NCI-H345 treated with DMSO at 0.1 percent for 48 hours (cell line): ENCODE measurements around the gene ABTB1.

Experiments
- DNase-seq: peaks from one replicate; lab custom pipeline; 2025; ENCODE audit not compliant: unreplicated experiment; lab: John Stamatoyannopoulos, UW

Gene ABTB1

DNA sequence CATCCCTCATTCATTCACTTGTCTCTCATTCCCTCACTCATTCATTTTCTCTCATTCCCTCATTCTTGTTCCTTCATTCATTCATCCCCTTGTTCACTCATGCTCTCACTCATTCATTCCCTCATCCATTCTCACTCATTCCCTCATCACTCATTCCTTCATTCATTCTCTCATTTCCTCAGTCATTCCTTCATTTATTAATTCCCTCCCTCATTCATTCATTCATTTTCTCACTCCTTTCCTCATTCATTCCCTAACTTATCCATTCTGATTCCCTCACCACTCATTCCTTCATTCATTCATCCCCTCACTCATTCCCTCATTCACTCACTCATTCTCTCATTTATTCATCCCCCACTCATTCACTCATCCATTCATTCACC, 13.8 kb downstream of the ABTB1 start:
- no peak for DNase-seq

DNA sequence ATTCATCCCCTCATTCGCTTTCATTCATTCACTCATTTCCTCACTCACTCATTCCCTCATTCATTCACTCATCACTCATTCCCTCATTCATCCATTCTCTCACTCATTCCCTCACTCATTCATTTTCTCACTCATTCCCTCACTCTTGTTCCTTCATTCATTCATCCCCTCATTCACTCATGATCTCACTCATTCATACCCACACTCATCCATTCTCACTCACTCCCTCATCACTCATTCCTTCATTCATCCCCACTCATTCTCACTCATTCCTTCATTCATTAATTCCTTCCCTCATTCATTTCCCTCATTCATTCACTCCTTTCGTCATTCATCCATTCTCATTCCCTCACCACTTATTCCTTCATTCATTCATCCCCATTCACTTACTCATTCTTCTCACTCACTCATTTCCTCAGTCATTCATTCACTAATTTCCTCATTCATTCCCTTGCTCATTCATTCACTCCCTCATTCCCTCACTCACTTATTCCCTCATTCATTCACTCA, 14.5 kb downstream of the ABTB1 start:
- DNase-seq: no peak

DNA sequence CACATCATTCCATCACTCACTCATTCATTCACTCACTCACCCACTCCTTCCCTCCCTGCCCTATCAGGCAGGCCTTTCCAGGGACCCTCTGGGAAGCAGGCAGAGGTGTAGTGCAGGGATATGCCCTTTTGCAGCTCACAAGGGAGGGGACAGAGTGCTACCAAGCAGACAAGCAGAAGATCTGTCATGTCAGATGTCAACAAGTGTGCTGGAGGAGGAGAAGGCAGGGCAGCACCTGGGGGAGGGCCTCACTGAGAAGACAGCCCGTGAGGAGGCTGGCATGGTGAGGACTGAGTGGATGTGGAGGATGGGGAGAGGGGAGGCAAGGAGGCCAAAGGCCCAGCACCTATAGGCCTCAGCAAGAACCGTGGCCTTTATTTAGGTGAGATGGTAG, 15.3 kb downstream of the ABTB1 start:
- no peak for DNase-seq

DNA sequence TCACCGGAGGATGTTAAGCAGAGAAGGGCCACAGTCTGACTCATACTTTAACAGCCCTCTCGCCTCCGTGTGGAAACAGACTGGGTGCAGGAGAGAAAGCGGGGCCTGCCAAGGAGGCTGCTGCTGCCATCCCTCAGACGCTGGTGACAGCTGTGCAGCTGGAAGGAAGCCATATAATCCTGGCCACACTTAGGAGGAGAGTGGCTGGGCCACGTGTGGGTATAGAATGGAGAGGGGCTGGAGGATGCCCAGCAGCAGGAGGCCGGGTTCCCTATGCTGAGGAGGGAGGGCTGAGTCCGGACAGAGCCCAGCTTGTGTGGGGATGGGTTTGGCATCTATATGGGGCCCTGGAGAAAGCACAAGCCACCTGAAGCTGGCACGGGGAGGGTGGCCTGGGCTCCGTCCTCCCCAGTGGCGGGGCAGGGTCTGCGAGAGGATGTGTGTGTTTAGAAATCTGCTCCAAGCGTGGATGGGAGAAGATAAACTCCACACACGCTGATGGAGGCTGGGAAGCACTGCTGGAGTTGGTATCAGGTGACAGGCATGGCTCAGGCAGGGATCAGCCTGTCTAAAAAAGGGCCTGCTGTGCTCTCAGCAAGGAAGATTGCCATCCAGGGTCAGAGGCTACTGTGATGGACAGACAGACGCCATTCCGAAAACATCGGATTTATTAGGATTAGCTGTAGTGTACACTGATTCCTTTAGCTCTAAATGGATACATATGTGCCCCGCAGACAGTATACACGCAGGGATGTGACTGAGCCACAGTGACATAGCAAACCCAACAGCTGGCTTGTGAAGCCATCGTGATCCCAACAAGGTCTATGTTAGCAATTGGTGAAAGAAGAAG, 15.9 kb downstream of the ABTB1 start:
- DNase-seq: no peak

DNA sequence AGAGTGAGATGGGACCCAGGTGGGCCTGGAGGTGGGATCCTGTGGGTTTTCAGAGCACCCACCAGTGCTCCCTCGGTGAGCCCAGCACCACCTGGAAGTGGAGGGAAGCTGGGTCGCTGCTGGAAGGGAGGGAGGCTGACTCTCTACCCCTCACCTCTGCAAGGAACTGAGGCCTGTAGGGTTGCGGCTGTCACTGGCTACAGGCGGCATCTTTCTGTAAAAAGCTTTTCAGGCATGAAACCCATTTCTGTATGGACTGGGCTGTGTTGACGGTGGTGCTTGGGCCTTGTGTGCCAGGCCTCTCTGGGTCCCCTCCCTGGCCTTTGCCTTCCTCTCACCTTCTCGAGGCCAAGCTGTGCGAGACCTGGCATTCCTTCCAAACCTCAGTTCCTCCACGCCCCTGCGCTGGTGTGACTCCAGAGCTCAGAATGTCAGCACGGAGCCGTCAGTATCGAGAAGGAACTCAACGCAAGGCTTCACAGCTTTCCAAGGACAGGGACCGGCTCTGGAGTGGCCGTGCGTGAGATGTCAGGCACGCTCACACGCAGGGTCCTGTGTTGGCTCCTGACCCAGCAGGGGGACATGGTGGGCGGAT, 16.6 kb downstream of the ABTB1 start:
- no peak for DNase-seq

DNA sequence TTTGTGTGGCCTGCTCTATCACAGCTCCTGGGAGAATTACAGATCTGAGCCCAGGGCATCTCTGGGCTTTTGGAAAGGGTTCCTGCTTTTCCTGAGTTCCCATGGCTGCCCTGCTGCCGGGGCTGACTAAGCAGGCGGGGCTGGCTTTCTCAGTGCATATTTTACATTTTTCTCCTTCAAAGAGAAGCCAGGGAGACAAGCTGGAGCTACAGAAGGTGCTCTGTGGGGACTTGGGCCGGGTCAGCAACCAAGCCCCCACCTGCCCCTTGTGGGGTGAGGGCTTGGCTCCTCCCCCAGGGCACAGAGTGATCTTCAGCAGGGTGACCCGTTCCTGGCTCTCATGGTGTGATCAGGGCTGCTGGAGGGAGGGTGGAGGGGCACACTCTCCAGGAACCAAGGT, 17.4 kb downstream of the ABTB1 start:
- no peak for DNase-seq

DNA sequence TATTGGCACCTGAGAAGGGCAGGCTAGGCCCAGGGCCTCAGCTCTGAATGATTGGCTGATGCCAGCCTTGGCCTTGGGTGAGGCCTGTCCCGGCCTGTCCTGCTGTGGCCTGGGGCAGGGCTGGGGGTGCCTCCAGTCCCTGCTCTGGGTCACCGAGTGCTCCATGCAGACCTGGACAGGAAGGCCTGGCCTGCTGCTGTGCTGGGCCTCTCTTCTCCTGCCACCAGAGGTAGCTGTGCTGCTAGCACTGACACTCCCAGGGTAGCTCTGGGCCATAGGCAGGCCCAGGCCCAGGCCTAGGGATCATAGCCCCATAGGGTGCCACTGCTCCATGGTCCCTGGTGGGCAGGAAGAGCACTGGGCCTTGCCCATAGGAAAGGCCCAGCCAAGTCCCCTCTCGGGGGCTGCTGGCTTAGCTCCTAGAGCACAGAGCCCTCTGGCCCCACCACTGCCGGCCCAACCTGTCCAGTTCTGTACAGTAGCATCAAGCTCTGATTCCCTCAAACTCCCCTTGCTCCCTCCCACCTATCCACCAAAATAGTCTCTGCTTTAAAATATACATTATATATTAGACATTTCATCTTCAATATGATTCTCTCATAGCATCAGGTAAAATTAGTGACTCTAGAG, 18.2 kb downstream of the ABTB1 start:
- no peak for DNase-seq

DNA sequence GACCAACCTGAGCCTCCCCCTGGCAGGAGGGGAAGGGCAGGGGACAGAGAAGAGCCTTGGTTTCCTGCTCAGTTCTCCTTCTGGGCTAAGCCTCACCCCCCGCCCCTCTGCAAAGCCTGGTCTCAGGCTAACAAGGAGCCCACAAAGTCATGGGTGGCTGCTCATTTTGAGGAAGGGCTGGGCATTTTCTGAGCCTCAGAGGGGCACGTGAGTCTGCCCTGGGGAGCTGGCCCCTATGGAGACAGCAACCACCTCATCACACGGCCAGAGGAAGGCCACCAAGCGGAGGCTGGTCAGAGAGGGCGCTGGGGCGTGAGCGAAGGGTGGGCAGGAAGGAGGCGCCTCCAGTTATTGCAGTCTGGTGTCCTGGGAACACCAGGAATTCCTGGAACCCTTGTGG, 18.7 kb downstream of the ABTB1 start:
- no peak for DNase-seq

DNA sequence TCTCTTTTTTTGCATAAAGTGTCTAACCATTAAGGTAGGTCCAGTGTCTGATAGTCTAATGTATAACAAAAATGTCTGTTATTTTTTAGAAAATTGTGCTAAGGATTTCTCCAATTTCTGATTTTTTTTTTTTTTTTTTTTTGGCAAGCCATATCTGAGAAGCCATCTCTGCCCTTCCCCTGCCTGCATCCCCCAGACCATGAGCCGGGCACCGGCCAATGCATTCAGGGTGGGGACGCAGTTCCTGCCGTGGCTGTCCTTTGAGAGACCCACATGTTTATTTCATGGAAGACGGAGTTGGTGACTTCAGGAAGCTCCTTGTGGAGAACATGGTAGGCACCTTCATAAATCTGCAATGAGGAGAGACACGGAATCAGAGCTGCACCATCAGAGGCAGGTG, 19.2 kb downstream of the ABTB1 start:
- no peak for DNase-seq

DNA sequence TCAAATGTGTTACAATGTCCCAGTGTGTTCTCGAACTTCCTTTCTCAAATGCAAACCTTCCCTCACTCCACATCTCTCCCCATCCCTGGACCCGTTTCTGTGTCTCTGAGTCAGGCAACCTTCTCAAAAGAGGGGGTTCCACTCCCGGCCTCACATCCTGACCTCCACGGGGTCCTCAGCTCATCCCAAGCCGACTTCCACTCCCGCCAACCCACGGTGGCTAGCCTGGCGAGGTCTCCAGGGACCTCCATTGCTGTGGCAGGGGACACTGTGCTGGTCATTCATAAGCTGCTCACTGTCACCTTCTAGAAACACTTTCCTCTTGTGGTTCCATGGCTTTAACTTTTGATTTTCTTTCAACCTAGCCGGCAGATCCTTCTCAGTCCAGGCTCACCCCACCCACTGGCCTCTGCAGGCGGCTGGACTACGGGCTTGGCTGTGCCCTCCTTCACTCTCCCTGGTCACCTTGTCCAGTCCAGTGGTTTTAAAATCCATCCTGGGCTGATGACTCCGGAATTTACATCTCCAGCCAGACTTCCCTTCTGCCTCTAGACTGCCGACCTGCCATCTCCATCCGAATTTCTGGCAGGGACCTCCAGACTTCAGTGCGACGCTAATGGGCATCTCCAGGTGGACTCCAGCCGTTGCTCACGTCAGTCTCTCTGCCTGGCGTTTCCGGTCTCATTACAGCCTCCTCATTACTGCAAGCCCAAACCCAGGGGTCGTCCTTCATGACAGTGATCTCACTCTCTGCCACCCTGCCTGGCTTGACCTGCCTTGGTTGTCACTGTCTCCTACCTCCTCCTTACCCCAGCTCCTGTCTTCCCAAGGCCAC, 20.0 kb downstream of the ABTB1 start:
- no peak for DNase-seq

DNA sequence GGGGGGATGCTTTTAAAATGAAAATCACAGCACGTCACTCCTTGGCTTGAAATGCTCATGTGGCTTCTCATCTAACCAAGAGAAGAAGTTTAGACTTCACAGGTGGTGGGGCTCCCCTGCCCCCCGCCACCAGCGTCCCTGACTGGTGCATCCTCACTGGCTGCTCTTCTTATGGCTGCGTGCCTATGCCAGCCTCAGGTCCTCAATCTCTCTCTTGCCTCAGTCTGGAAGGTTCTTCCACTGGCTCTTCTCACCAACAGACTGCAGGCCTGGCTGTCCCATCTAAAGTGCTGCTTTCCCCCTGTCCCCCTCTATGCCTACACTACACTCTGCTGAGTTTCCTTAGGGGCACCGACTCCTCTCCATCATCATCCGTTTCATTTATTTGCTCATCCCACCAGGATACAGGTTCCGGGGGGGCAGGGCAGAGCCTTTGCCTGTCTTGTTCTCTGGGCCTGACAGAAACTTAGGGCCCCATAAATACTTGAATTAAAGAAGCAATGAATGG, 20.6 kb downstream of the ABTB1 start:
- DNase-seq: no peak

DNA sequence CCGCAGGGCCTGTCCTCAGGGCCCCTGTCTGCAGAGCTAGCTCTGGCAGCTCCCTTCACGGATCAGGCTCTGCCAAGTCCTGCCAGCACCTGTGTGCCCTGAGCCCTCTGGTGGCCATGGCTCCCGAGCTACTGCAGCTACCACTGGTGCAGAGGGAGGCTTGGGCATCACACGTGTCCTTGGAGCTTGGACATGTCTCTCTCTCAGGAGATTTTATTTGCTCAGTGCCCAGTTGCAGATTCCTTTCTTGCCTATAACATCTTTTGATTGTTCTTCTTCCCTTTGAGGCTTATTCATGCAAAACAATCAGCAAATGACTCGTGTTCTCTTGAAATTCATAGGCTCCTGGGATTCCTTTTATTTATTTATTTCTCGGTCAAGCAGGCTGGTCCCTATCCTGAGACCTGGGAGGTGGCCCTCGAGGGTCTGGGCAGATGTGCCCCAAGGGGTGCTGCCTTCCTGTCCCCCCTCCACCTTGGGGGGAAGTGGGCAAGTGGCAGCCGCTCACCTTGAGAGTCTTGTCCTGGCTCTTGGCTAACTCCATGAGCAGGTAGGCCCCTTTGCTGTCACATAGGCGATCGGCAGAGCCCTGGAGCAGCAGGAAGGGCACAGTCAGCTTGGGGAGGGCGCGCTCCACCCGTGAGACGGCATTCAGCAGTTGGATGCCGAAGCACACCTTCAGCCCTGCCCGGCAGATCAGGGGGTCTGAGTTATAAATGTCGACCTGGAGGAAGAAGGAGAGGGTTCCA, 21.9 kb downstream of the ABTB1 start:
- no peak for DNase-seq

DNA sequence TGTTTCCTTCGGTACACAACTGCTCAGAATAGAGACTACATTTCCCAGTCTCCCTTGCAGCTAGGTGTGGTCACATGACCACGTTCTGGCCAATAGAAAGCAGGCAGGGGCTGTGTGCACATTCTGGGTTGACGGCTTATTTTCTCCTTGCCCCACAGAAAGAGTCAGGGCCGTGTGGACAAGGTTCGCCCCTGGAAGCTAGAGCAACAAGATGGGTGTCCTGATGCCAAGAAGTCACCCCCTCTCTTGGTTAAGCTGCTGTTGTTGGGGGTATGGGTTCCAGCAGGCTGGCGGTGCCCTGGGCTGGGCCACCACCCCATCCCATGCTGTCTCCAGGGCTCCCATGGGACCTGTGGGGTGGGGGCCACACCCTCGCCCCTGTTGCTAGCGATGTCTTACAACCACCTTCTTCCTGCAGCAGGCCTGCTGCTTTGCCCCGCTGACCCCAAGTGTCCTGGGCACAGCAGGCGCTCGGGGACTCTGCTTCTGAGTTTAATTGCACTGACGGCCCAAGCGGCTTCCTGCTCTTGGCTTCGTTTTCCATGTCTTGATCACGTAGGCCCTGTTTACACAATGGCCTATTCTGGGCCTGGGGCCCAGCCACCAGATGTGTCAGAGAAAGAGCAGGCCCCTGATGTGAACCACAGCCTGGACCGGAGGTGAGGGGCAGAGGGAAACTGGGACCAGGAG, 24.9 kb downstream of the ABTB1 start:
- DNase-seq: no peak

DNA sequence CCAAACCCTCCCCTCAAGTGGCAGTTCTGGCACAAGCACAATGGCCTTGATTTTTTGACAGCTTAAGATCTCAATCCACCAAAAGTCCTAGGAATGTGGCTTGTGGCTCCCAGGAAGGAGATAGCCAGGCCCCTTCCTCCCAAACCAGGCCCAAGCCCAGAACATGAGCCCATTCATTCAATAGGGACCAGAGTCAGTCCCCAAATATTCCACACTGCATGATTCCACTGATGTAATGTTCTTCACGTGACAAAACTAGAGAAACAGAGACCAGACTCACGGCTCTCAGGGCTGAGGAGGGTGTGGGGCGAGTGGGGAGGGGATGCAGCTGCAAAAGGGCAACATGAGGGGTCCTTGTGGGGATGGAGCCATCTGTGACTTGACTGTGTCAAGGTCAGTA, 25.5 kb downstream of the ABTB1 start:
- no peak for DNase-seq

DNA sequence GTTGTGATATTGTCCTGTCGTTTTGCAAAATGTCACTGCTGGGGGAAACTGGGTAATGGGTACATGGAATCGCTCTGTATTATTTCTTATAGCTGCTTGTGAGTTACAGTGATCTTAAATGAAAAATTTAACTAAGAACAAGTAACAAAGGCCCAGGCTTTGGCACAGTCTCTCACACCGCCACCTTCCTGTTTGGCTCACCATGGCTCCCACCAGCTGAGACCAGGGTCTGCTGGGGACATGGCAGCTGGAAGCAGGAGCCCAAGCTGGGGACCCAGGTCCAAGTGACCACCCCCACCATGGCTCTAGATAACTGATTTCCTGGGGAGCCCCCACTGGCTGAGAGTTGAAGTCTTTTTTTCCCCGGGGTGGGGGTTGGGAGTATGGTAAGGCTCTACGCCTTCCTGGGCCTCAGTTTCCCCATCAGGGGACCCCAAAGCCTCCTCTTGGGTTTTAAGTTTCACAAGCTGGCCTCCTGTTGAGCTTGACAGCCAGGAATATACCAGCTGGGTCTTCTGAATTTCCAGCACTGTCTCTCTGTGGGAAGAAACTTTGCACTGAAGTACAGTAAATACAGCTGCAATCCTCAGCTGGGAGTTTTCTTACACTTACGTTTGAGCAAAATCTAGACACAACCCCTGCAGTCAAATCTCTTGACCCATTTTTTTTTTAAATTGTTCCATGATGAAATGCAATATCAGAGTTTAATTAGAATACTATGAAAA, 26.1 kb downstream of the ABTB1 start:
- no peak for DNase-seq

DNA sequence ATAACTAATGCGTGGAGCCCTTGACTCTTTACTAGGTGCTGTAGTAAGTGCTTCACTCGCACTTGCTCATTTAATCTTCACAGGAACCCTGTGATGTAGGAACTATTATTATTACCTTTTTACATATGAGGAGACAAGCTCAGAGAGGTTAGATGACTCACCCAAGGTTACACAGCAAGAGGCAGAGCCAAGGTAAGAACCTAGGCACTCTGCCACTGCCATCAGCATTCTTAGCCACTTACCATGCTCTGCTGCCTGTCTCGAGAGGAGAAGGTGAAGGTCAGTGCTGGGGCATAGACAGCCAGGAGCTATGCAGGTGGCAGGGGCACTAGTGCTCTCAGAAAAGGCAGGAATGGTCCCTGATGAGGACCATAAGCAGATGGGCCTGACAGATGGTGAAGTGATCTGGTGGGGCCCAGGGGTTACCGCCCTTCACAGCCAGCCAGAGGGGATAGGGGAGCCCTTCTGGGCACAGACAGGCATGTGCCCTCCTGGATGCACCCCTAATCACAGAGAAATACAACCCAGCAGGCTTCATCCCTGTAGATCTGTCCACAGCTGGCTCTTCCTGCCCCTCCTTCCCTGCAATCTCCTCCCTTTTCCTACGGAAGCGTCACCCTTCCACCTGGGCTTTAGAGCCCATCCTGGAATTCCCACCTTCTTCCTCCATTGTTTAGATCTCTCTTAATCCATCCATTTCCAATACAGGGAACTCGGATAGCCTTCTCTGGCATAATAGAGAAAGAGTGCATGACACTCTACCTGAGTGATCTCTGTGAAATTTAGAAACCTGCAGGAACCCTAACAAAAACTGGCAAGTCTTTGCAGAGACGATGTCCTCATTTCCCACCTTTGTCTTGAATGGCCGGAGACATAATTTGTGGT, 26.9 kb downstream of the ABTB1 start:
- DNase-seq: no peak

DNA sequence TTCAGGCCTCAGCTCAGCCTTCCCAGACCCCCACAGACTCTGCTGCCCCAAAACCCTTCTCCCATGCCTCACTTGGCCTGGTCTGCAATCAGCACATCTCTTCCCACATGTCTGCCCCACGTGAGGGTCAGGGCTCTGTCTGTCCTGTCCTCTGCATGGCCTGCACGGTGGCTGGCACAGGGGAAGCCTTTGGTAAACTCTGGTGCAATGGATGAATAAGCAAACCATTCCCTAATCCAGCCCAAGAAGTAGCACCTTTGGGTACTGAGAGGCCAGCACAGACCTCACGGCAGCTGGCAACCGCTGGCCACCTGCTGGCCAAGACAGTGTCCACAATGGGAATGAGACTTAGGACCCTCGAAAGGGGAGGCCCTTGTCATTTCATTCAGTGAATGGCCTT, 27.7 kb downstream of the ABTB1 start:
- DNase-seq: no peak

DNA sequence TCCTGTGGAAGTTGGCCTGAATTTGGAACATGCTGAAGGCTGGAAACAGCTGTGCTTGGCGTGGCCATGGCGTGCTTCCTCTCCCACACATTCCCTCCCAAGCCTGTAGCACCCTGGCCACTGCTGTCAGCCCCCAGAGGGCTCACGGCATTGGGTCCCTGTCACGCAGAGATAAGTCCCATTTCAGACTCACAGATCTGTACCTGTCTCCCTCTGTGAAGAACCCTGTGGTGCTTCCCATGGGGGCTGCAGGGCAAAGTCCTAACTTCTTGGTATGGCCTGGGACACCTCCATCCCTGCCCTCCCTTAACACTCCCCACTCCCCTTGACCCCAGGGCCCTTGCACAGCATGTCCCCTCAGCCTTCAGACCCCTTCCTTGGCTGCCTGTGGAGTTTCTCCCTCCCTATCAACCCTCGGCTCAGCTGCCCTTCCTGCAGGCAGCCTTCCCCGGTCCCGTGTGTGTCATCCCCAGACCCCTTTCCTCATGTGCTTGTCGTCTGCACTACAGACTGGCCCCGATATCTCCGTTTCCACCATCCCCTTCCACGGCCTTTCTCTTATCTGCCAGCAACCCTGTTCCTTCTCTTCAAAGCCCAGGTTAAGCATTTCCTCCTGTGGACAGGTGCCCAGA, 28.6 kb downstream of the ABTB1 start:
- no peak for DNase-seq
